ENCODE measurements around the gene CRACDL.

CRACDL gene

DNA sequence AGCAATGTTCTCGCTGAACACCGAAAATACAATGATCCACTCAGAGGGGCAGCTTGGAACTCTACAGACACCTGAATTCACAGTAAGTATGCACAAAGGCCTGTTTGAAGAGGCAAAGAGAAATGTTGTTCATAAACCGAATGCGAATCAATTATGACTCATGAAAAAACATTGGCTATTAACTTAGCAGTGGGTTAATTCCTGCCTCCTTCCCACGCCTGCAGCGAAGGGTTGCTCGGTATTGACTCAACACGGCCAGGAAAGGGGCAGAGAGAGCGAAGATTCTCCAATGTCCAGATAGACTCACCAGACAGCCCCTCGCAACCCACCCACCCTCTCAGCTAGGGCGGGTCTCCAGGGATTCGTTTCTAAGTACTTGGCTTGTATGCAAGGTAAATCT, 9.4 kb downstream of the CRACDL start:
- no peak for DNase-seq (ENCODE audit: low spot score)

DNA sequence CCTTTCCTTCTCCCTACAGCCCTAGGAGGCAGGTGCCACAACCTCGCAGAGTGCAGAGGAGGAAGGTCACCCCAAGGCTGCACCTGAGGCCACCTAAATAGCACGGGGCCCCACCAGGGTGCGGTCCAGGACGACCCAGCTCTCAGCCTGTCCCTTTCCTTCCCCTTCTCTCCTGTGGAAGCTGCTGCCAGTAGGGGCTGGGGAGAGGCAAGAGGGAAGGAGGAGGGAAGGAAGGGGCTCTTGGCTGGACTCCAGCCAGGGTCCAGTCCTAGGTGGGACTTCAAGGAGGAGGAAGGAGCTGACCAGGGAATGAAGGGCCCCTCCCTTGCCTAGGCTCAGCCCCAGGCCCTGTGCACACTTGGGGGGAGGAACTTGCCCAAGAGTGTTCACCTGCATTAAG, 11.1 kb downstream of the CRACDL start:
- no peak for DNase-seq (ENCODE audit: low spot score)

- DNase-seq (ENCODE audit: low spot score), result no peak
Measured at GRCh38 chr2:98924038-98924830, 11.8 kb downstream of the CRACDL start.

GRCh38 chr2:98923244-98923940, 12.6 kb downstream of the CRACDL start:
- DNase-seq (ENCODE audit: low spot score), result no peak

DNA sequence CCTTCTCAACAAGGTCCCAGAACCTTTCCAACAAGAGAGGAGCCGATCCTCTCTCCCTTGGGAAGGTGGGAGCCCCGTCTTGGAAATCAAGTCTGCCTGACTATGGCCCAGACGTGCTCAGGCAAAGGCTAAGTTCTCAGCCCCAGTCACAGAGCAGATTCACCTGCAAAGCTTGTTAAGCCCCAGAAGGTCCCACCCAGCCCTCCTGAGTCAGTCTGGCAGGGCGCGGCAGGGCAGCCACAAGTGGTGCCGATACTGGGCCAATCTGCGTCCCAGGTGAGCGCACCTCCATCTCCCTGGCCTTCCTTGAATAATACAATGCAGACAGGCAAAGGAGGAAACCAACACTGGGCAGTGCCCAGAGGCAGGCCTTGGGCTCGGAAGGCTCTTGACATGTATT, 15.0 kb downstream of the CRACDL start:
- DNase-seq (ENCODE audit: low spot score), result no peak

- DNase-seq (ENCODE audit: low spot score), result no peak
Measured at GRCh38 chr2:98917031-98917471, 19.0 kb downstream of the CRACDL start.

GRCh38 chr2:98915751-98916358, 20.2 kb downstream of the CRACDL start:
- DNase-seq (ENCODE audit: low spot score), result no peak

GRCh38 chr2:98914713-98915580, 21.1 kb downstream of the CRACDL start:
- DNase-seq (ENCODE audit: low spot score), result no peak

DNA sequence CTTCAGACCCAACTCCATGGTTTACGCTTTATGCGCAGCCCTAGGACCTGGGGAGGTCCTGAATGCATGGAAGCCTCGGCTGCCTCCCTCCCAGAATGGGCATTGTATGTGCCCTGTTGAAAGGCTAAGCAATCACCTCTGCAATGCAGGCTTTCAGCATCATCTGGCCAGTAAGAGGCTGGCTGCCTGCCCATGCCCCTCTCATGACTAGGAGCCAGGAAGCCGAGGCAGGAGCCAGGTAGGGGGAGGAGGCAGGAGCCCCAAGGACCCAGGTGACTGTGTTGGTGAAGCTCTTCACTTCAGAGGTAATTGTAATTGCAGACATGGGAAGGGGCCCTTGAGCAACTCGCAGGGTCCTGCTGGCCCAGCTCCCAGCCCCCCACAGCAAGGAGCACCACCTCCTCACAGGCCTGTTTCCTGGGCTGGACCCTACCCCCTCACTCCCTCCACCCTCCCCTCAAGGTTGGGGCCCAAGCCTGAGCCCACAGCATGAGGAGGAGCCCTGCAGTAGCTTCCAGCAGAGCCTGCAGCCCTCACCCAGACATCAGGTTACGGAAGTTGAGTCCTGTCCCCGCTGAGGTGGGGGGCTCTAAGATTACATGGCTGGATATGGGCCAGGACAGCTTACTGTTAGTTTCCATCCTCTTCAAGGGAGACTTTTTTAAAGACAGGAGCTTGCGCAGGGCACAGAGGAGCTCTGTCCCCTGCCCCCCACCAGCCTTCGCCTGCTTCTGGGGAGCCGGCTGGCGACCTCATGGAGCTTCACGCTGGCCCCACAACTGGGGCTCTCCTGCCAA, 21.9 kb downstream of the CRACDL start:
- DNase-seq (ENCODE audit: low spot score), result no peak

- no peak for DNase-seq (ENCODE audit: low spot score)
Measured at GRCh38 chr2:98912957-98913915, 22.8 kb downstream of the CRACDL start.

GRCh38 chr2:98912221-98912851, 23.7 kb downstream of the CRACDL start:
- no peak for DNase-seq (ENCODE audit: low spot score)

GRCh38 chr2:98911376-98912154, 24.5 kb downstream of the CRACDL start:
- no peak for DNase-seq (ENCODE audit: low spot score)

DNA sequence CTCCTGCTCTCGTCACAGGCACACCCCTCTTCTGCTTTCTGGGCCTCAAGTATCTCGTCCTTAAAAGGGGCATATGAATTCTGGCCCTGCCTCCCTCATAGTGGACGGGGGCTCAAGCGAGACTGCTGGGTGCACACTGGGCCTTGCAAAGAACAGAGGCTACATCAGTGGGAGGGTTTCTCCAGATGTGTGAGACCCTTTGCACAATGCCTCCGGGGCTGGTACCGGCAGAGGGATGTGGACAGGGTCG, 25.0 kb downstream of the CRACDL start:
- no peak for DNase-seq (ENCODE audit: low spot score)

DNA sequence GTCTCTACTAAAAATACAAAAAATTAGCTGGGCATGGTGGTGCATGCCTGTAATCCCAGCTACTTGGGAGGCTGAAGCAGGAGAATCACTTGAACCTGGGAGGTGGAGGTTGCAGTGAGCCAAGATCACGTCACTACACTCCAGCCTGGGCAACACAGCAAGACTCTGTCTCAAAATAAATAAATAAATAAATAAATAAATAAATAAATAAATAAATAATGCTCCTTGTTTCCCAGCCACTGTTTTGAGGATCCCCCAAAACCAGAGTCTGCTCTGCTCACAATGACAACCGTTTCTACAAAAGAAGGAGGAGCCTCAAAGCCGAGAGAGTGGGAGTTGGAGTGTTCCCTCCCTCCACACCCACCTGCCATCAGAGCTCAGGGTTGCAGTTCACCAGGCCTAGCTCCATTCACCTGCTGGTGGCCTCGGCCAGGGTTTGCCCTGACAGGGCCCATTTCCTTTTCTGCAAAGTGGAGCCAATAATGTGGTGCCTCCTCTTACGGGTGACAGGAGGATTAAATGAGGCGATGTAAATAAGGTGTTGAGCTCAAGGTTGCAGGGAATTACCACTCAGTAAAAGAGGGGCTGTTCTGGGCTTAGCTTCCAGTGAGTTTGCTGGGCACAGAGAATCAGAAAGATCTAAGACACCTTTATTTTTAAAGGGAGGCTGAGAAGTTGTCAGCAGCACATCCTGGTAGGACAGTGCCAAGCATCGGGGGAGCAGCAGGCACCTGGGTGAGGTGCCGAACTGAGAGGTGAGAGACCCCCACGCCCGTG, 25.5 kb downstream of the CRACDL start:
- DNase-seq (ENCODE audit: low spot score), result no peak

DNA sequence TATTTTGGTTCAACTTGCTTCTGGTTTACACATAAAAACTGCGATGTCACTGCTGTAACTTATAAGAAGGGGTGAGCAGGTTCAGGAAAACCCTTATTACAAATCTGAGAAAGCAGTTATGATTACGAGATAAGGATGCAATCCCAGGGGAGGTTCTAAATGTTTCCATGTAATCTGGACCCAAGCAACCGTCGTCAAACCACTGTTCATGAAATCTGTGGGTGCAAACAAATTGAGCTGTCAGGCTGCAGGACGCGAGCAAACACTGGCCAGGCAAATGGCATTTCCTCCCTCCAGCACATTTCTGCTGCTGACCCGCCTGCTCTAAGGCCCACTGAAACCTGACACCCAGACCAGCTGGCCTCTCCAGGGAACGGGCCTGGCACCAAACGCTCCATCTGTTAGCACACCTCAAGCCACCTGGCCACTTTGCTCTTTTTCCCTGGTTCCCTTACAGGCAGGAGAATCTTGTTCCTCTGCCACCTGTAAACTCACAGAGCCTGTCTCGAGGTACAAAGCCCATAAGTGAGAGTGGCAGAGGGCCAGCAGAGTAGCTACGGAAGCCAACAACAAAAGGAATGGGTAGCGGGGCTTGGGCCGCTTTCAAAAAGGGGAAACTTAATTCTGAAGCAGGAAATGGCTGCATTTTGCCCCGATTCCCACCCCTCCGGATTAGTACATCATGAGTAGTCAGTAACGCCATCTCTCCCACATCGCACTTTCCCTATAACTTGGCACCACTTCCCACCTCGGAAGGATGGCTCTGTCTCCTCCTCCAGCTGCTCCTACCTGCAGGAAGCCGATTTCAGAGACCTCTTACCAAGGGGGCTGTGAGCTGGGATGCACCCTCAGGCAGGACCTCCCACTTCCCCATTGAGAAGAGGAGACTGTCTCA, 26.5 kb downstream of the CRACDL start:
- no peak for DNase-seq (ENCODE audit: low spot score)

- DNase-seq (ENCODE audit: low spot score), result no peak
Measured at GRCh38 chr2:98908931-98909316, 27.1 kb downstream of the CRACDL start.
